CD4-positive, alpha-beta T cell (primary cell): ENCODE results near the gene OR6K6. TPM values are rescaled to one million over a fixed set of nuclear protein-coding genes. Genes with fewer than 3 reads are reported as not detected.

Source experiments
- ATAC-seq: fragments of 200-7000 bp; cut with Tn5 transposase; one replicate; pipeline ENCODE4 v1.10.0; 2022; ENCODE audit warnings: mild to moderate bottlenecking; ENCODE audit not compliant: poor library complexity
- CTCF ChIA-PET: fragments of 350-600 bp; sonication (Branson Sonifier 250); formaldehyde crosslinking; loops from one replicate; lab custom pipeline; 2021; ENCODE audit warnings: antibody characterized with exemption, inconsistent platforms; lab: Charles Lee
- POLR2A ChIA-PET: fragments of 350-600 bp; sonication (Branson Sonifier 250); formaldehyde crosslinking; loops from one replicate; lab custom pipeline; 2021; ENCODE audit warnings: antibody characterized with exemption, inconsistent platforms; lab: Charles Lee
- DNase-seq, 14 experiments: peaks; one replicate each; pipeline ENCODE4 v3.0.0-alpha.2; 2013 to 2020; ENCODE audit warnings: mixed read lengths in 2 of 14
- H3K27ac ChIP-seq, 2 donors: one replicate each; pipeline versions ENCODE4 v1.5.1 to v1.7.0; 2013; ENCODE audit warnings: low read length in 2 of 2, low read depth in 1 of 2, mild to moderate bottlenecking in 1 of 2
- H3K27me3 ChIP-seq, 2 experiments: 1 replicate in 1 of 2; 2 replicates in 1 of 2; pipeline versions ENCODE4 v1.6.1 to v1.7.0; 2013; ENCODE audit warnings: low read length in 2 of 2, control low read depth in 1 of 2, mild to moderate bottlenecking in 1 of 2, moderate library complexity in 1 of 2; ENCODE audit not compliant: insufficient read depth in 2 of 2, control insufficient read depth in 1 of 2
- H3K36me3 ChIP-seq: one replicate; pipeline ENCODE4 v1.6.1; 2013; ENCODE audit warnings: low read length, control low read depth; ENCODE audit not compliant: insufficient read depth
- H3K4me1 ChIP-seq: one replicate; pipeline ENCODE4 v1.6.1; 2013; ENCODE audit warnings: low read length, control low read depth; ENCODE audit not compliant: insufficient read depth
- H3K4me3 ChIP-seq: one replicate; pipeline ENCODE4 v1.5.1; 2013; ENCODE audit warnings: mild to moderate bottlenecking, low read length, moderate library complexity
- H3K9me3 ChIP-seq, 2 experiments: 1 replicate in 1 of 2; 2 replicates in 1 of 2; pipeline versions ENCODE4 v1.6.1 to v1.7.0; 2013; ENCODE audit warnings: low read length in 2 of 2, mild to moderate bottlenecking in 2 of 2, control low read depth in 1 of 2, moderate library complexity in 1 of 2; ENCODE audit not compliant: control insufficient read depth in 1 of 2, insufficient read depth in 1 of 2
- H3K27ac Mint-ChIP-seq: one replicate; pipeline ENCODE4 v1.8.0; 2020; ENCODE audit warnings: mixed read lengths
- H3K27me3 Mint-ChIP-seq: one replicate; pipeline ENCODE4 v1.8.0; 2021; ENCODE audit warnings: mixed read lengths
- H3K36me3 Mint-ChIP-seq: one replicate; pipeline ENCODE4 v1.8.0; 2021; ENCODE audit warnings: low read depth, mixed read lengths
- H3K4me1 Mint-ChIP-seq: one replicate; pipeline ENCODE4 v1.8.0; 2021; ENCODE audit warnings: low read depth, mixed read lengths
- H3K4me3 Mint-ChIP-seq: one replicate; pipeline ENCODE4 v1.8.0; 2020; ENCODE audit warnings: mild to moderate bottlenecking, mixed read lengths
- H3K9me3 Mint-ChIP-seq: one replicate; pipeline ENCODE4 v1.8.0; 2020; ENCODE audit warnings: mixed read lengths
- intact Hi-C, 2 experiments: fragments of 100-400 bp; cut with DNase I in 1 of 2; cut with micrococcal nuclease in 1 of 2; formaldehyde crosslinking; loops; one replicate each; pipeline versions ENCODE4 v1.15.1 to v1.9.0; 2023 to 2025; cut with DNase I, micrococcal nuclease
- total RNA-seq, 174 experiments: library from RNA in 2 of 174; stranded (reverse) in 2 of 174; gene quantifications; one replicate each; pipeline ENCODE4 v1.2.3 and lab custom pipeline; 2021 to 2026
- TF ChIP-seq, protein P1 (sequence below): fragments of 200-600 bp; IDR thresholded peaks from one replicate; pipeline ENCODE4 v1.8.0; 2022; ENCODE audit warnings: antibody characterized with exemption, mild to moderate bottlenecking

OR6K6 gene
- total RNA-seq, 2 experiments from 2014 or later: not detected

DNA sequence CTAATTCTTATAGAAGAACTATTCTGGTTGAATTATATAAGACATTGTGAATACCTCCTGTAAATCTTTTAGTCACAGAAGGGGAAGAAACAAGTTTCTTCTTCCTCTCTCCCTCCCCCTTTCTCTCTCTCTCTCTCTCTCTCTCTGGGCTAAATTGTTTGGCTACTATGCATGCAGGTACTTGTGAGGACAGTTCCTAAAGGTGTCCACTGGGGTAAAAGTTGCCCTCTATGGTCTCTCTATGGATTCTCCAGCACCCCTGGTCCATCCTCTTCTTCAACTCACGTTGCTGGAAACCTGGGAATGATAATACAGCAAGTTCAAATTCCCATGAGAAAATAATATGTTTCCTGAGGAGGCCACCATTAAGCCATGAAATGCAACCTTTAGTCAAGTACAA, 39.8 kb upstream of the OR6K6 start:
- peaks cover 45% of the 10 kb centered on the region for H3K27me3 Mint-ChIP-seq
- no peaks in the 10 kb centered on the region for H3K36me3 ChIP-seq
- DNase-seq: no peak
- H3K4me1 ChIP-seq: no peaks in the 10 kb centered on the region
- no peaks in the 10 kb centered on the region for H3K36me3 Mint-ChIP-seq
- ChIA-PET POLR2A (no interaction called here), CTCF (no interaction called here)
- no peak overlapping the region for H3K4me3 ChIP-seq
- no peak for ATAC-seq
- no peak overlapping the region for H3K27ac Mint-ChIP-seq
- no peak overlapping the region for H3K4me3 Mint-ChIP-seq
- H3K9me3 Mint-ChIP-seq: no peaks in the 10 kb centered on the region
- H3K4me1 Mint-ChIP-seq: no peaks in the 10 kb centered on the region
- TF ChIP-seq, protein P1, sequence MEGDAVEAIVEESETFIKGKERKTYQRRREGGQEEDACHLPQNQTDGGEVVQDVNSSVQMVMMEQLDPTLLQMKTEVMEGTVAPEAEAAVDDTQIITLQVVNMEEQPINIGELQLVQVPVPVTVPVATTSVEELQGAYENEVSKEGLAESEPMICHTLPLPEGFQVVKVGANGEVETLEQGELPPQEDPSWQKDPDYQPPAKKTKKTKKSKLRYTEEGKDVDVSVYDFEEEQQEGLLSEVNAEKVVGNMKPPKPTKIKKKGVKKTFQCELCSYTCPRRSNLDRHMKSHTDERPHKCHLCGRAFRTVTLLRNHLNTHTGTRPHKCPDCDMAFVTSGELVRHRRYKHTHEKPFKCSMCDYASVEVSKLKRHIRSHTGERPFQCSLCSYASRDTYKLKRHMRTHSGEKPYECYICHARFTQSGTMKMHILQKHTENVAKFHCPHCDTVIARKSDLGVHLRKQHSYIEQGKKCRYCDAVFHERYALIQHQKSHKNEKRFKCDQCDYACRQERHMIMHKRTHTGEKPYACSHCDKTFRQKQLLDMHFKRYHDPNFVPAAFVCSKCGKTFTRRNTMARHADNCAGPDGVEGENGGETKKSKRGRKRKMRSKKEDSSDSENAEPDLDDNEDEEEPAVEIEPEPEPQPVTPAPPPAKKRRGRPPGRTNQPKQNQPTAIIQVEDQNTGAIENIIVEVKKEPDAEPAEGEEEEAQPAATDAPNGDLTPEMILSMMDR: no peak
- intact Hi-C loops: no loop called here
- H3K27me3 ChIP-seq: peaks cover 3 to 19% of the 10 kb centered on the region in 2 experiments
- H3K9me3 ChIP-seq: no peaks in the 10 kb centered on the region
- H3K27ac ChIP-seq: no peak overlapping the region

DNA sequence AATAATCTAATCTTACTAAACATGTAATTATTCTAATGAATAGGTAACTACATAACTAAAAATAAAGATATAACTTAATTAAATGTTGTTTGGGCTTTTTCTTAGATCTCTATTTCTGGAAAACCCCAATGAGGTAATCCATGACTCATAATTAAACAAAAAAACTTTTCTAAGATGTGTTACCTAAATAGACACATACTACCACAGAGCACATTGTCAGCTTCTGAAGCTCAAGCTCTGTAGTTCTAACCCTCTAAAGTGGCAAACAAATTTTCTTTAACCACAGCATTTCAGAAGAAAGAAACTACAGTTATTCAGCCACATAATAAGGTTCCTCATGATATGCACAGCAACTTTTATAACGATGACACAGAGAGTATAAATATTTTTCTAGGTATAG, 38.2 kb upstream of the OR6K6 start:
- Histone ChIP-seq H3K27ac (no peak overlapping the region), H3K4me3 (no peak overlapping the region), H3K27me3 (peaks cover 3 to 19% of the 10 kb centered on the region in 2 experiments), H3K4me1 (no peaks in the 10 kb centered on the region), H3K9me3 (no peaks in the 10 kb centered on the region), H3K36me3 (no peaks in the 10 kb centered on the region)
- intact Hi-C loops: no loop called here
- CTCF ChIA-PET: no interaction called here
- Mint-ChIP-seq H3K27me3 (peaks cover 44% of the 10 kb centered on the region), H3K9me3 (no peaks in the 10 kb centered on the region), H3K4me1 (no peaks in the 10 kb centered on the region), H3K27ac (no peak overlapping the region), H3K4me3 (no peak overlapping the region), H3K36me3 (no peaks in the 10 kb centered on the region)
- POLR2A ChIA-PET: no interaction called here
- no peak for ATAC-seq
- TF ChIP-seq, protein P1: no peak
- DNase-seq: peak in 1 of 14 experiments; percentile 5

DNA sequence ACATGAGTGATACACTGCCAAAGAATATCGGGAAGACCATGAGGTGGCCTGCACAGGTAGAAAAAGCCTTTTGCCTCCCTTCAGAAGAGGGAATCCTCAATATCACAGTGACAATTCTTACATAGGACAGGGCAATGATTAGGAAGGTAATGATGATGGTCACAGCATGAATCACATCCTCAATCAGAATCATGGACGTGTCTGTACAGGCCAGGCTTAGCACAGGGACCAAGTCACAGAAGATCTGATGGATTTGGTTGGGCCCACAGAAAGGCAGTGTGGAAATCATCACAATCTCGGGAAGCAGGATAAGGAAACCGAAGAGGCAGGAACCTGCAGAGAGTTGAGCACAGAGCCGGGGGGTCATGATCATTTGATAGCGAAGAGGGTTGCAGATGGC, 37.2 kb upstream of the OR6K6 start:
- DNase-seq: no peak
- TF ChIP-seq, protein P1: no peak
- Histone ChIP-seq H3K27me3 (peaks cover 3 to 16% of the 10 kb centered on the region in 2 experiments), H3K36me3 (no peaks in the 10 kb centered on the region), H3K9me3 (no peaks in the 10 kb centered on the region), H3K27ac (no peak overlapping the region), H3K4me3 (no peak overlapping the region), H3K4me1 (no peaks in the 10 kb centered on the region)
- Mint-ChIP-seq H3K9me3 (no peaks in the 10 kb centered on the region), H3K4me3 (no peak overlapping the region), H3K27me3 (peaks cover 42% of the 10 kb centered on the region), H3K4me1 (no peaks in the 10 kb centered on the region), H3K36me3 (no peaks in the 10 kb centered on the region), H3K27ac (no peak overlapping the region)
- POLR2A ChIA-PET: interaction anchor here (0.6 kb wide), 1 partner anchor 80 kb away, joined by 3 read pairs; no protein-coding TSS in a partner anchor
- intact Hi-C loops: no loop called here
- ATAC-seq: no peak
- CTCF ChIA-PET: interaction anchor here (1.2 kb wide), 1 partner anchor 14 kb away, joined by 3 read pairs; no protein-coding TSS in a partner anchor
